H1 (cell line): Measurements from ENCODE around the gene C14orf119. TPM values are rescaled to one million over a fixed set of nuclear protein-coding genes. Genes with fewer than 3 reads are reported as not detected.

Experiments used
- EZH2 ChIP-seq: fragments of 200-600 bp; sonication (generic); IDR thresholded peaks from 2 replicates; pipeline ENCODE4 v1.7.1; 2012; ENCODE audit warnings: low read depth, mild to moderate bottlenecking, moderate library complexity, low read length, inconsistent platforms; ENCODE audit not compliant: severe bottlenecking
- RBBP5 ChIP-seq: IDR thresholded peaks from 2 replicates; pipeline ENCODE4 v1.7.1; 2012; ENCODE audit warnings: low read depth, mild to moderate bottlenecking, inconsistent platforms, low read length, moderate library complexity, borderline replicate concordance
- TAF1 ChIP-seq: IDR thresholded peaks from 2 replicates; pipeline ENCODE4 v1.6.1; 2011; ENCODE audit warnings: mild to moderate bottlenecking, low read depth, low read length
- ZNF274 ChIP-seq: IDR thresholded peaks from 2 replicates; pipeline ENCODE4 v1.7.0; 2012; ENCODE audit warnings: low read length, borderline replicate concordance; ENCODE audit errors: extremely low read depth
- polyA plus RNA-seq, 7 experiments: library from polyadenylated mRNA; depleted of rRNA in 3 of 7; stranded (reverse) in 5 of 7; unstranded in 2 of 7; fragments of >200 nt in 5 of 7; fragments of 200-250 nt in 2 of 7; gene quantifications; 1 replicate in 5 of 7; 2 replicates in 1 of 7; 4 replicates in 1 of 7; pipeline versions ENCODE4 v1.2.1 to v1.2.3, GENCODE V29; 2011 to 2013; ENCODE audit warnings: missing spikeins in 2 of 7, mixed read lengths in 2 of 7
- total RNA-seq: library from RNA; stranded (reverse); fragmentation: NEBNext Ultra II Directional; extraction: Animal tissue kit (Norgen Biotek cat#: 25700); gene quantifications from 2 replicates; pipeline ENCODE4 v1.2.1, GENCODE V29; 2021

Gene C14orf119
- total and polyA plus RNA-seq, 2 of the 8 experiments (the other 6 are each of a cell fraction or from before 2014, with no cell fraction given) = 78.1 to 94.0 TPM

DNA sequence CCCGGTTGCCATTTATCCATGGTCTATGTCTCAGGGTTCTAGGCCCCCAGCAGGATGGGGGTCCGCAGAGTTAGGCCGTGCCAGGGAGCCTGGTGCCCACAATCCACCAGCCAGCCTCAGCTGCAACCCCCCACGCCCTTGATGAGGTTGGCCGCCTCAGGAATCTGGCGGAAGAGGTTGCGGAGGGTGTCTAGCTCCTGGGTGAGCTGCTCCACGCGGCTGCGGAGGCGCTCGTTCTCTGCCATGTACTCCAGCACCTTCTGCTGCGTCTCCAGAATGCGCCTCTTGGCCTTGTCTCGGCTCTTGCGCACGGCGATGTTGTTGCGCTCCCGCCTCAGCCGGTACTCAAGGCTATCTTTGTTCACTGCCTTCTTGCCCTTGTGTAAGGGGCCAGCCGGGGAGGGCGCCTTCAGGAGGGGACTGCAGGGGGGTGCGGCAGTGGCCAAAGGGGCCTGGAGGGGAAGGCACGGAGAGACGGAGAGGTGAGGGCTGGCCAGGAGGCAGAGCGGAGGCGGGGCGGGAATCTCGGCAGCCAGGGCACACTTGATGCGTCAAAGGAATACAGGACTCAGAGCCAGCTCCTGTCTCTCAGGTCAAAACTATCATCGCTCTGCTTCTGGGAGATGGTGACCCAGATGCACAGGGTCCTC is 22.2 kb downstream of the C14orf119 start (continued):
- TF ChIP-seq ZNF274 (no peak), TAF1 (no peak), RBBP5 (no peak), EZH2 (no peak)
